ENCODE data around the gene RAVER2. TPM values are rescaled to one million over a fixed set of nuclear protein-coding genes. Genes with fewer than 3 reads are reported as not detected.

The RAVER2 gene
- total RNA-seq, 1 donor: 7.2 TPM

GRCh38 chr1:64705591-64705990 is 39.3 kb upstream of the RAVER2 start:
- DNase-seq (ENCODE audit: low read depth): no peak
- TF ChIP-seq CTCF (IDR thresholded peaks at IDR 0.05; ENCODE audit: insufficient read depth, low read length): no peak
- no peak overlapping the region for H3K4me3 ChIP-seq (ENCODE audit: low read depth, low read length)

- TF ChIP-seq CTCF (IDR thresholded peaks at IDR 0.05; ENCODE audit: insufficient read depth, low read length): no peak
- H3K4me3 ChIP-seq (ENCODE audit: low read depth, low read length): no peak overlapping the region
- no peak for DNase-seq (ENCODE audit: low read depth)
Observed at GRCh38 chr1:64711266-64711665, 33.6 kb upstream of the RAVER2 start.

- DNase-seq (ENCODE audit: low read depth): no peak
- no peak overlapping the region for H3K4me3 ChIP-seq (ENCODE audit: low read depth, low read length)
- TF ChIP-seq CTCF (IDR thresholded peaks at IDR 0.05; ENCODE audit: insufficient read depth, low read length): no peak
Observed at GRCh38 chr1:64712049-64712448, 32.8 kb upstream of the RAVER2 start.

- DNase-seq (ENCODE audit: low read depth): no peak
- no peak for TF ChIP-seq CTCF (IDR thresholded peaks at IDR 0.05; ENCODE audit: insufficient read depth, low read length)
- H3K4me3 ChIP-seq (ENCODE audit: low read depth, low read length): no peak overlapping the region
Observed at GRCh38 chr1:64715186-64715585, 29.7 kb upstream of the RAVER2 start.

GRCh38 chr1:64721135-64721534 is 23.7 kb upstream of the RAVER2 start:
- DNase-seq (ENCODE audit: low read depth): no peak
- no peak overlapping the region for H3K4me3 ChIP-seq (ENCODE audit: low read depth, low read length)
- no peak for TF ChIP-seq CTCF (IDR thresholded peaks at IDR 0.05; ENCODE audit: insufficient read depth, low read length)

GRCh38 chr1:64721576-64722145 is 23.2 kb upstream of the RAVER2 start:
- no peak for DNase-seq (ENCODE audit: low read depth)
- H3K4me3 ChIP-seq (ENCODE audit: low read depth, low read length): no peak overlapping the region
- TF ChIP-seq CTCF (IDR thresholded peaks at IDR 0.05; ENCODE audit: insufficient read depth, low read length): no peak

GRCh38 chr1:64727861-64728260 is 17.0 kb upstream of the RAVER2 start:
- no peak for TF ChIP-seq CTCF (IDR thresholded peaks at IDR 0.05; ENCODE audit: insufficient read depth, low read length)

More at GRCh38 chr1:64727861-64728260, 17.0 kb upstream of the RAVER2 start:
- DNase-seq (ENCODE audit: low read depth): no peak
- no peak overlapping the region for H3K4me3 ChIP-seq (ENCODE audit: low read depth, low read length)

Data from fibroblast of the aortic adventitia (primary cell).